Inflammatory macrophage treated with lipopolysaccharide for 1 hour (primary cell): ENCODE results near the gene CLDN24.

Source experiments
- DNase-seq, 2 donors: peaks; one replicate each; pipeline ENCODE4 v3.0.0-alpha.2; 2020 to 2022

The CLDN24 gene

DNA sequence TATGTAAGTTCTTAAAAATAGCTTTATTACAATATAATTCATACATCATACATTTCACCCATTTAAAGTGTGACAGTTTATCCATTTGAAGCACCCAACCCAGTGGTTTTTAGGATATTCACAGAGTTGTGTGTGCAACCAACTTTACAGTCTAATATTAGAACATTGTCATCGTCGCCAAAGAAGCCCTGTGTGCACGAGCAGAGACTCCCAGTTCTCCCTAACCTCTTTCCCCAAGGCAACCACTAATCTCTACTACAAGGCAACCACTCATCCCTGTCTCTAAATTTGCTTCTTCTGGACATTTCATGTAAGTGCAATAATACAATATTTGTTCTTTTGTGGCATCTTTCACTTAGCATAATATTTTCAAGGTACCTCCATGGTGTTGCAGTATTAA lies 49.8 kb downstream of the CLDN24 start:
- no peak for DNase-seq
